Chondrocyte (in vitro differentiated cells): ENCODE data around the gene BPIFB1. TPM values are rescaled to one million over a fixed set of nuclear protein-coding genes. Genes with fewer than 3 reads are reported as not detected.

Experiments
- DNase-seq: peaks from one replicate; pipeline ENCODE4 v3.0.0; 2021; ENCODE audit warnings: mixed read lengths, low spot score
- H3K27ac Mint-ChIP-seq: one replicate; pipeline ENCODE4 v1.8.0; 2021; ENCODE audit warnings: mild to moderate bottlenecking, moderate library complexity, mixed read lengths; ENCODE audit not compliant: unreplicated experiment
- H3K27me3 Mint-ChIP-seq: 2 replicates; pipeline ENCODE4 v1.8.0; 2021; ENCODE audit warnings: low read depth, mixed read lengths
- H3K36me3 Mint-ChIP-seq: 2 replicates; pipeline ENCODE4 v1.8.0; 2021; ENCODE audit warnings: low read depth, mixed read lengths
- H3K4me1 Mint-ChIP-seq: 2 replicates; pipeline ENCODE4 v1.8.0; 2021; ENCODE audit warnings: low read depth, mild to moderate bottlenecking, mixed read lengths
- H3K4me3 Mint-ChIP-seq: one replicate; pipeline ENCODE4 v1.8.0; 2021; ENCODE audit warnings: mild to moderate bottlenecking, moderate library complexity, mixed read lengths; ENCODE audit not compliant: unreplicated experiment
- H3K9me3 Mint-ChIP-seq: 2 replicates; pipeline ENCODE4 v1.8.0; 2021; ENCODE audit warnings: low read depth, mixed read lengths
- total RNA-seq: library from RNA; stranded (reverse); gene quantifications from 3 replicates; pipeline ENCODE4 v1.2.1, GENCODE V29; 2021
- TF ChIP-seq, protein P1 (sequence below): fragments of 200-600 bp; sonication (generic); IDR thresholded peaks from 2 replicates; pipeline ENCODE4 v1.5.0; 2021; ENCODE audit warnings: antibody characterized with exemption, mild to moderate bottlenecking, moderate library complexity

The BPIFB1 gene
- total RNA-seq, 1 donor from 2014 or later = not detected

DNA sequence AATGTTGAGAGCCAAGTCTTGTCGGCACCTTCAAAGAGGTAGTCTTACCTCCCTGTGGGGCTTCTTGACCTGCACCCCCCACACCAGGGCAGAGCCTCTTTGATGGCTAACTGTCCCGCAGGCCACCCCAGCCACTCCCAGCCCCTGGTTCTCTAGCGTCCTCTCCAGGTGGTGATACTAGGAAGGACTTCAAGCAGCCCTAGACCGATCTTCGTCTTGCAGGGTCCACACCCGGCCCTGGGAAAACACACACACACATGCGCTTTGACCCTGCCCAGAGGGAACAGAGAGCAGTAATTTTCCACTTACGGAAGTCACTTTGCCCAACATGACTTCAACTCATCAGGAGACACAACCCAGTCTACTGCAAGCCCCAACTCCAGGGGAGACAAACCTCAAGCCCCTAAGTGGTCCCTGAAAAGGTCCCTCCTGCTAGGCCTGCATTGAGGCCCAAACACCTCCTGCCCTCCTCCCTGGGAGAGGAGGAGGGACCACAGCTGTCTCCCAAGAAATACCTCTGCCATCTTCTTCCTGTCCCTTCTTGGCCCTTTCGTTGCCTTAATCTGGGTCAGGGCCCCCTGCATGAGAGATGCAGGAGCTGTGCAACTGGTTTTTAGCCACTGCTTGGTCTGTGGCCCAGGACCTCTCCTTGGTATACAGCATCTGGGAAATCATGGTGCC lies 2.9 kb upstream of the BPIFB1 start:
- H3K36me3 Mint-ChIP-seq = no peaks in the 10 kb centered on the region
- no peak overlapping the region for H3K4me3 Mint-ChIP-seq
- no peak overlapping the region for H3K27ac Mint-ChIP-seq
- DNase-seq = peak; percentile 19
- H3K4me1 Mint-ChIP-seq = no peaks in the 10 kb centered on the region
- no peaks in the 10 kb centered on the region for H3K9me3 Mint-ChIP-seq
- peaks cover 64% of the 10 kb centered on the region for H3K27me3 Mint-ChIP-seq
- TF ChIP-seq, protein P1, sequence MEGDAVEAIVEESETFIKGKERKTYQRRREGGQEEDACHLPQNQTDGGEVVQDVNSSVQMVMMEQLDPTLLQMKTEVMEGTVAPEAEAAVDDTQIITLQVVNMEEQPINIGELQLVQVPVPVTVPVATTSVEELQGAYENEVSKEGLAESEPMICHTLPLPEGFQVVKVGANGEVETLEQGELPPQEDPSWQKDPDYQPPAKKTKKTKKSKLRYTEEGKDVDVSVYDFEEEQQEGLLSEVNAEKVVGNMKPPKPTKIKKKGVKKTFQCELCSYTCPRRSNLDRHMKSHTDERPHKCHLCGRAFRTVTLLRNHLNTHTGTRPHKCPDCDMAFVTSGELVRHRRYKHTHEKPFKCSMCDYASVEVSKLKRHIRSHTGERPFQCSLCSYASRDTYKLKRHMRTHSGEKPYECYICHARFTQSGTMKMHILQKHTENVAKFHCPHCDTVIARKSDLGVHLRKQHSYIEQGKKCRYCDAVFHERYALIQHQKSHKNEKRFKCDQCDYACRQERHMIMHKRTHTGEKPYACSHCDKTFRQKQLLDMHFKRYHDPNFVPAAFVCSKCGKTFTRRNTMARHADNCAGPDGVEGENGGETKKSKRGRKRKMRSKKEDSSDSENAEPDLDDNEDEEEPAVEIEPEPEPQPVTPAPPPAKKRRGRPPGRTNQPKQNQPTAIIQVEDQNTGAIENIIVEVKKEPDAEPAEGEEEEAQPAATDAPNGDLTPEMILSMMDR = no peak

DNA sequence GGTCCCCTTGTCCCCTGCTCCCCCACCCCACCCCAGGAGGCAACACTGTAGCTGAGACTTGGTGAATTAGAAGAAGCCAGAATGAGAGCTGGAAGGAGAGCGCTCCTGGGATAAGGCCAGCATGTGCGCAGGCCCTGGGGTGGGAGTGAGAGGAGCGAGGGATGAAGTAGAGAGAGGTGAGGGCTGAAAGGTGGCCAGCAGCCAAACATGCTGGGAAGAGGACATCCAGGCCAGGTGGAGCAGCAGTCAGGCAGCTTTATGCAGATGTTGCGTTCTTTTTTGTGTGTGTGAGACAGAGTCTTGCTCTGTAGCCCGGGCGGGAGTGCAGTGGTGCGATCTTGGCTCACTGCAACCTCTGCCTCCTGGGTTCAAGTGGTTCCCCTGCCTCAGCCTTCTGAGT lies 2.2 kb upstream of the BPIFB1 start:
- Mint-ChIP-seq H3K27ac (no peak overlapping the region), H3K27me3 (peaks cover 68% of the 10 kb centered on the region), H3K4me3 (no peak overlapping the region), H3K4me1 (no peaks in the 10 kb centered on the region), H3K36me3 (no peaks in the 10 kb centered on the region), H3K9me3 (no peaks in the 10 kb centered on the region)
- DNase-seq = peak; percentile 44
- TF ChIP-seq, protein P1 = no peak

DNA sequence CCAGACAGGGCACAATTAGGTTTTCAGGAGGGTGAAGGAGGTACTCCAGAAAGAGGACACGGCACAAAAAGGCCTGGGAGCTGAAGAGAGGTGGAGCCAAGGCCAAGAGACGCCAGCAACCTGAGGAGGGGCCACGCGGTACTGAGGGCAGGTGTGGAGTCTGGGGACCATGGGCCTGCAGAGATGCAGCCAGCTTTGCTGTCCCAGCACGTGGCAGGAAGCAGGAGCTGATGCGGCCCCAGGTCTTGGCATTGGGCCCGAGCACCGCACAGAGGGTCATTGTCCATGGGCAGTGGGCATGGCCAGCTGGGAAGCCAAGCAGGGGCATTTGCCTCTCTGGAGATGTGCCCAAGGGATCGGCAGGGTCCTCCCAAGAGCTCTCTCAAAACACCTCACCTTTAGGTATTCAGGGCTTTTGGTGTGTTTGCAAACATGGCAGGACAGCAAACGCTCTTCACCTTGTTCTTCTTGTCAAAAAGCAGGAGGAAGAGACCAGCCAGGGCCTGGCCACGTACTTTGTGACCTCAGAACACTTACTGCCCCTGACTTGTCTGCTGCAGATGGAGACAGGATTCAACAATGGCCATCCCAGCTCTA lies 1.4 kb upstream of the BPIFB1 start:
- H3K27me3 Mint-ChIP-seq = peaks cover 70% of the 10 kb centered on the region
- DNase-seq = peak; percentile 79
- H3K4me3 Mint-ChIP-seq = no peak overlapping the region
- TF ChIP-seq, protein P1 = no peak
- no peaks in the 10 kb centered on the region for H3K9me3 Mint-ChIP-seq
- H3K4me1 Mint-ChIP-seq = no peaks in the 10 kb centered on the region
- no peak overlapping the region for H3K27ac Mint-ChIP-seq
- H3K36me3 Mint-ChIP-seq = no peaks in the 10 kb centered on the region

DNA sequence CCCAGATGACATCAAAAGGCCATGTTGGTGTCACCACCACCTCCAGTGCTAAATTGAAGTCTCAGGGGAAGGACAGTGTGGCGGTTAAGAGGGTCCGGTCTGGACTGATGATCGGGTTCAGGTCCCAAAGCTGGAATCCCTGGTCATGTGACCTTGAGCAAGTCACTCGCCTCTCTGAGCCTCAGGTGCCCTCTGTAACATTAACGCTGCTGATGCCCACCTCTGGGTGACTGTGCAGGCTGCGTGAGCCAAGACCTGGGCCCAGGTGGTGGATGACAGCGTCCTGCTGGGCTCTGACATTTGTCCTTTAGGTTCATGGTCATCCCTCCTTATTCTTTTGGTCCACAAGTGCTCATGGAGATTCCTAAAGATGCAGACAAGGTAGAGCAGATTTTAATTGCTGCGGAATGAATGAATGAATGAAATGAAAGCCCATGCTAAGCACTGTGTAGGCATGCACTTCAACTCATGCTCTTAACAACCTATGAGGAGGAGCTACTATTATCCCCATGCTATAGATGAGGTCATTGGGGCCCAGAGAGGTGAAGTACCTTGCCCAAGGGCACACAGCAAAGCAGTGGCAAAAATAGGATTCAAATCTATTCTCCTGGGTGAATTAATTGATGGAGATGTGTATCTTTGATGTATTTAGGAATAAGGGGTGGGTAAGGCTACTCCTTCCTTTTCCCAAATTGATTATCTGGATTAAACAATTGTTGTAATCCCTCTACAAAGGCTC lies 649 bp upstream of the BPIFB1 start:
- TF ChIP-seq, protein P1 = no peak
- Mint-ChIP-seq H3K36me3 (no peaks in the 10 kb centered on the region), H3K4me3 (no peak overlapping the region), H3K9me3 (no peaks in the 10 kb centered on the region), H3K27ac (no peak overlapping the region), H3K27me3 (peaks cover 76% of the 10 kb centered on the region), H3K4me1 (no peaks in the 10 kb centered on the region)
- DNase-seq = peak; percentile 53

DNA sequence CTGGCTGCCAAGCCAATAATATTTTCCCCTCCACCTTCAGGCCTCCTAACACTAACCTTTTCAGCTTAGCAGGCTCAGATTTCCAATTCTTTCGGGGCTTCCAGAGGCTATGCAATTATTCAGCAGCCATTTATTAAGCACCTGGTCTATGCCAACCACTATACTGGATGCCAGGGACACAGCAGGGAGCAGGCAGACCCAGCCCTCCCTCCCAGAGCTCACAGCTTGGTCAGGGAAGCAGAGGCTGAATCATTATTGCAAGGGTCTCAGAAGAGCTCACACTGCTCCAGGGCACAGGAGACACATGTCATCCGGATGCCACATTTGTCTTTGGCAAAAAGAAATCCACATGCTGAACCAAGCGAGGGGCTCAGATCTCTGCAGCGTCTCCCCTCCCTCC lies 1.3 kb downstream of the BPIFB1 start:
- DNase-seq = no peak
- H3K27ac Mint-ChIP-seq = no peak overlapping the region
- no peak overlapping the region for H3K4me3 Mint-ChIP-seq
- TF ChIP-seq, protein P1 = no peak
- H3K4me1 Mint-ChIP-seq = no peaks in the 10 kb centered on the region
- H3K9me3 Mint-ChIP-seq = no peaks in the 10 kb centered on the region
- H3K36me3 Mint-ChIP-seq = no peaks in the 10 kb centered on the region
- H3K27me3 Mint-ChIP-seq = peaks cover 75% of the 10 kb centered on the region
